Measurements from ENCODE around the gene DNAH2.

Gene DNAH2

GRCh38 chr17:7843536-7844291 is 126.2 kb downstream of the DNAH2 start (continued):
- TF ChIP-seq ZNF510 (tag by site-specific recombination; IDR thresholded peaks at IDR 0.05; ENCODE audit: insufficient replicate concordance): no peak
- TF ChIP-seq GLIS2 (tag by site-specific recombination; IDR thresholded peaks at IDR 0.05): peak; percentile 62
- no peak for TF ChIP-seq MYNN (tag by site-specific recombination; IDR thresholded peaks at IDR 0.05; ENCODE audit: borderline replicate concordance)
- no peak for TF ChIP-seq ZNF211 (tag by site-specific recombination; IDR thresholded peaks at IDR 0.05; ENCODE audit: low read depth)
- no peak for TF ChIP-seq ZNF48 (tag by site-specific recombination; IDR thresholded peaks at IDR 0.05)
- TF ChIP-seq ZNF350 (tag by site-specific recombination; IDR thresholded peaks at IDR 0.05): no peak
- TF ChIP-seq KLF7 (tag by site-specific recombination; IDR thresholded peaks at IDR 0.05; ENCODE audit: borderline replicate concordance): no peak
- peak; percentile 100 for TF ChIP-seq ZBTB10 (tag by site-specific recombination; IDR thresholded peaks at IDR 0.05)
- no peak for TF ChIP-seq ZNF114 (tag by site-specific recombination; IDR thresholded peaks at IDR 0.05)
- no peak for TF ChIP-seq ZNF677 (tag by site-specific recombination; IDR thresholded peaks at IDR 0.05)
- no peak for TF ChIP-seq ZNF473 (tag by site-specific recombination; IDR thresholded peaks at IDR 0.05)
- 0 out of 2 replicates have a peak, but pooled peaks have one; percentile 15 for TF ChIP-seq ZNF391 (tag by site-specific recombination; IDR thresholded peaks at IDR 0.05; ENCODE audit: borderline replicate concordance, low read depth)
- 0 out of 2 replicates have a peak, but pooled peaks have one; percentile 38 for TF ChIP-seq KLF1 (tag by site-specific recombination; IDR thresholded peaks at IDR 0.05)
- no peak for TF ChIP-seq CTCF (tag by site-specific recombination; IDR thresholded peaks at IDR 0.05)
- peak; percentile 82 for TF ChIP-seq EGR2 (tag by site-specific recombination; IDR thresholded peaks at IDR 0.05; ENCODE audit: low read depth)
- no peak for TF ChIP-seq ZNF239 (tag by site-specific recombination; IDR thresholded peaks at IDR 0.05)
- no peak for TF ChIP-seq SALL2 (tag by site-specific recombination; IDR thresholded peaks at IDR 0.05; ENCODE audit: borderline replicate concordance)
- no peak for TF ChIP-seq AEBP2 (tag by site-specific recombination; IDR thresholded peaks at IDR 0.05; ENCODE audit: borderline replicate concordance)
- no peak; the same call in 1 of the 2 replicates for TF ChIP-seq ZNF785 (tag by site-specific recombination; IDR thresholded peaks at IDR 0.05)
- no peak for TF ChIP-seq ZNF121 (tag by site-specific recombination; IDR thresholded peaks at IDR 0.05)
- TF ChIP-seq REPIN1 (tag by site-specific recombination; IDR thresholded peaks at IDR 0.05; ENCODE audit: low read depth): no peak
- peak; percentile 72 for TF ChIP-seq ZNF366 (tag by site-specific recombination; conservative IDR thresholded peaks at IDR 0.05)
- no peak for TF ChIP-seq FEZF1 (tag by site-specific recombination; IDR thresholded peaks at IDR 0.05)
- TF ChIP-seq KLF16 (tag by site-specific recombination; IDR thresholded peaks at IDR 0.05): no peak; the same call in 1 of the 2 replicates
- no peak for TF ChIP-seq ZNF529 (tag by site-specific recombination; IDR thresholded peaks at IDR 0.05; ENCODE audit: insufficient replicate concordance)
- TF ChIP-seq ZNF501 (tag by site-specific recombination; IDR thresholded peaks at IDR 0.05): peak; percentile 52; the same call in 1 of the 2 replicates
- TF ChIP-seq ZNF133 (tag by site-specific recombination; IDR thresholded peaks at IDR 0.05): no peak
- TF ChIP-seq ZNF654 (tag by site-specific recombination; IDR thresholded peaks at IDR 0.05; ENCODE audit: low read depth): no peak
- TF ChIP-seq, protein P1, sequence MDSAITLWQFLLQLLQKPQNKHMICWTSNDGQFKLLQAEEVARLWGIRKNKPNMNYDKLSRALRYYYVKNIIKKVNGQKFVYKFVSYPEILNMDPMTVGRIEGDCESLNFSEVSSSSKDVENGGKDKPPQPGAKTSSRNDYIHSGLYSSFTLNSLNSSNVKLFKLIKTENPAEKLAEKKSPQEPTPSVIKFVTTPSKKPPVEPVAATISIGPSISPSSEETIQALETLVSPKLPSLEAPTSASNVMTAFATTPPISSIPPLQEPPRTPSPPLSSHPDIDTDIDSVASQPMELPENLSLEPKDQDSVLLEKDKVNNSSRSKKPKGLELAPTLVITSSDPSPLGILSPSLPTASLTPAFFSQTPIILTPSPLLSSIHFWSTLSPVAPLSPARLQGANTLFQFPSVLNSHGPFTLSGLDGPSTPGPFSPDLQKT (IDR thresholded peaks at IDR 0.05; ENCODE audit: borderline replicate concordance, low read depth, low read length): no peak
- no peak for TF ChIP-seq ZNF707 (tag by site-specific recombination; IDR thresholded peaks at IDR 0.05)
- no peak for TF ChIP-seq OVOL3 (tag by site-specific recombination; IDR thresholded peaks at IDR 0.05)
- no peak for TF ChIP-seq ZNF621 (tag by site-specific recombination; IDR thresholded peaks at IDR 0.05)
- no peak for TF ChIP-seq MZF1 (tag by site-specific recombination; IDR thresholded peaks at IDR 0.05; ENCODE audit: borderline replicate concordance)
- peak; percentile 76 for TF ChIP-seq ZNF341 (tag by site-specific recombination; IDR thresholded peaks at IDR 0.05; ENCODE audit: low read depth)
- TF ChIP-seq KLF8 (tag by site-specific recombination; IDR thresholded peaks at IDR 0.05): peak; percentile 93

All from HEK293 (cell line).